ENCODE measurements around the gene C12orf56. TPM values are rescaled to one million over a fixed set of nuclear protein-coding genes. Genes with fewer than 3 reads are reported as not detected.
A peak's percentile ranks its signal among the peaks of the same experiment; 100 is the strongest.

C12orf56 gene
- total RNA-seq, 1 donor from 2014 or later, result not detected

DNA sequence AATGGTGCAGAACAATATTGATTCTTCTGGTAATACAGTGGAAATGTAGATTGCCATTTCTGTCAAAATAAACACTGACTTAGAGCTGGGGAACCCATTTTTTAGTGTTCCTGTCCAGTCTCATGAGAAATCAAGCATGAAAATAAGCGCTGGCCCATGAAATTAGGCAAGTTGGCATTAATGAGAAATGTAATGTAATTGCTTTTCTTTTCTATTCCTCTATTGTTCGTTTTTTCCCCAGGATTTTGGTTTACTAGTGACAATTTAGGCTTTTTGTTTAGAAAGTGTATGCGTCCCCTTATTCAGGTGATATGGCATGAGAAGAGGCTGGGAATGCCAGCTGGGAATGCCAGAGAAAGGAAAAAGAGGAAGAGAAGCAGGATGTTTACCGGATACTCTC, 104.0 kb downstream of the C12orf56 start:
- no peak for DNase-seq (ENCODE audit: extremely low spot score, unreplicated experiment)
- no peaks in the 10 kb centered on the region for H3K9me3 Mint-ChIP-seq
- no peaks in the 10 kb centered on the region for H3K36me3 Mint-ChIP-seq
- no peak for TF ChIP-seq CTCF (conservative IDR thresholded peaks at IDR 0.05)
- no peaks in the 10 kb centered on the region for H3K4me1 Mint-ChIP-seq (ENCODE audit: unreplicated experiment)
- no peak overlapping the region for H3K4me3 Mint-ChIP-seq
- H3K27ac Mint-ChIP-seq, result no peak overlapping the region
- no peaks in the 10 kb centered on the region for H3K27me3 Mint-ChIP-seq

GRCh38 chr12:64284256-64284655, 106.3 kb downstream of the C12orf56 start:
- H3K36me3 Mint-ChIP-seq, result no peaks in the 10 kb centered on the region

GRCh38 chr12:64278421-64278820, 112.1 kb downstream of the C12orf56 start:
- DNase-seq (ENCODE audit: extremely low spot score, unreplicated experiment), result no peak
- Mint-ChIP-seq H3K4me1 (ENCODE audit: unreplicated experiment) (no peaks in the 10 kb centered on the region), H3K4me3 (no peak overlapping the region), H3K36me3 (no peaks in the 10 kb centered on the region), H3K27me3 (no peaks in the 10 kb centered on the region), H3K9me3 (no peaks in the 10 kb centered on the region), H3K27ac (no peak overlapping the region)
- TF ChIP-seq CTCF (conservative IDR thresholded peaks at IDR 0.05), result no peak

More at GRCh38 chr12:64284256-64284655, 106.3 kb downstream of the C12orf56 start:
- no peaks in the 10 kb centered on the region for H3K9me3 Mint-ChIP-seq
- H3K27me3 Mint-ChIP-seq, result no peaks in the 10 kb centered on the region
- no peak overlapping the region for H3K4me3 Mint-ChIP-seq
- no peak for TF ChIP-seq CTCF (conservative IDR thresholded peaks at IDR 0.05)
- no peak overlapping the region for H3K27ac Mint-ChIP-seq
- no peaks in the 10 kb centered on the region for H3K4me1 Mint-ChIP-seq (ENCODE audit: unreplicated experiment)
- no peak for DNase-seq (ENCODE audit: extremely low spot score, unreplicated experiment)

- no peaks in the 10 kb centered on the region for H3K27me3 Mint-ChIP-seq
- no peak overlapping the region for H3K4me3 Mint-ChIP-seq
- no peak for DNase-seq (ENCODE audit: extremely low spot score, unreplicated experiment)
- H3K27ac Mint-ChIP-seq, result no peak overlapping the region
- no peaks in the 10 kb centered on the region for H3K9me3 Mint-ChIP-seq
- H3K4me1 Mint-ChIP-seq (ENCODE audit: unreplicated experiment), result peaks cover 4% of the 10 kb centered on the region
- H3K36me3 Mint-ChIP-seq, result no peaks in the 10 kb centered on the region
- peak; percentile 66 for TF ChIP-seq CTCF (conservative IDR thresholded peaks at IDR 0.05)
Measured at GRCh38 chr12:64273527-64274403, 116.8 kb downstream of the C12orf56 start.

DNA sequence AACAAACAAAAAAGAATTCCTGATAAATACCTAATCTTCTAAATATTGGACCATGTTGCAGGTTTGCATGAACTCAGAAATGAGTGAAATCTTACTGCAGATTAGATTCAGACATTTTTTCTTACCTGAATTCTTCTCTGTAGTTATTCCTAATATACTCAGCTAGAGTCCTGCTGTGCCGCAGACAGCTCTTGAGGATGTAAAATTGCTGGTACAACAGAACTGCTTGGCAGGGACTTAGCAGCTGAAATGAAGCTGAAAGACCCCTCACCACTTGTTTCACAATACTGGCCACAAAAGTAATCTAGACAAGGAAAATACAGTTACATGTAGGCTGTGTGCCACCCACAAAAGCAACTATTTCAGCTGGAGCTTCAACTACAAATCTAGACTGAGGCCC, 120.1 kb downstream of the C12orf56 start:
- Mint-ChIP-seq H3K9me3 (no peaks in the 10 kb centered on the region), H3K36me3 (no peaks in the 10 kb centered on the region), H3K4me3 (no peak overlapping the region), H3K27ac (no peak overlapping the region), H3K27me3 (no peaks in the 10 kb centered on the region), H3K4me1 (ENCODE audit: unreplicated experiment) (peaks cover 4% of the 10 kb centered on the region)
- no peak for TF ChIP-seq CTCF (conservative IDR thresholded peaks at IDR 0.05)
- DNase-seq (ENCODE audit: extremely low spot score, unreplicated experiment), result no peak
